GM21723 (cell line): ENCODE data around the gene EPHA6.
"Not testable (repeated sequence)": the region's sequence is repeated elsewhere in the genome, so short reads cannot be mapped to it uniquely, and the experiment has no call there.

Experiments
- ATAC-seq: cut with Tn5 transposase; IDR thresholded peaks from one replicate; pipeline ENCODE4 v1.9.1; 2021; ENCODE audit warnings: mild to moderate bottlenecking, moderate library complexity; ENCODE audit not compliant: unreplicated experiment

The EPHA6 gene

GRCh38 chr3:97010881-97011657 lies 196.7 kb downstream of the EPHA6 start:
- ATAC-seq, result no peak

DNA sequence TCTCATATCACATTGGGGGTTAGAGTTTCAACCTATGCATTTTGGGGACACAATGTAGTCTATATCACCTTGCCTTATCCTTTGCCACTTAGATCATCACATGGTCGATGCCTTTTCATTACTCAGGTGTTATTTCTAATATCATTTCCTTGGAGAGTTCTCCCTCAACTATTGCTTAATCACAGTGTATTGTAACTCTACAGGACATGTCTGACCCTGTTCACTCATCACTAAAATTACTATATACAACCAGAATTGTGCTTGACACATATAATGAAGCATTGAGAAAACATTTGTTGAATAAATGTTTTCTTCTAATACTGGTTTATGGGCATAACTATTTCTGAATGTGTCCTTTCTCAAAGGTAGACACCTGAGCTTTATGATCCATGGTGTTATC lies 207.4 kb downstream of the EPHA6 start:
- no peak for ATAC-seq

DNA sequence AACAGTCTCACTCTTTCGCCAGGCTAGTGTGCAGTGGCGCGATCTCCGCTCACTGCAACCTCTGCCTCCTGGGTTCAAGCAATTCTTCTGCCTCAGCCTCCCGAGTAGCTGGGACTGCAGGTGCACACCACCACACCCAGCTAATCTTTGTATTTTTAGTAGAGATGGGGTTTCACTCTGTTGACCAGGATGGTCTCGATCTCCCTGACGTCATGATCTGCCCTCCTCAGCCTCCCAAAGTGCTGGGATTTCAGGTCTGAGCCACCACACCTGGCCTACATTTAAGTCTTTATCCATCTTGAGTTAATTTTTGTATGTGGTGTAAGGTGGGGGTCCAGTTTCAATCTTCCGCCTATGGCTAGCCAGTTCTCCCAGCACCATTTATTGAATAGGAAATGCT lies 211.2 kb downstream of the EPHA6 start:
- not testable (repeated sequence) for ATAC-seq

GRCh38 chr3:97029972-97030371 lies 215.6 kb downstream of the EPHA6 start:
- no peak for ATAC-seq

GRCh38 chr3:97037294-97037943 lies 223.0 kb downstream of the EPHA6 start:
- ATAC-seq, result no peak

GRCh38 chr3:97043411-97043810 lies 229.0 kb downstream of the EPHA6 start:
- ATAC-seq, result no peak

GRCh38 chr3:97057365-97057764 lies 243.0 kb downstream of the EPHA6 start:
- no peak for ATAC-seq

DNA sequence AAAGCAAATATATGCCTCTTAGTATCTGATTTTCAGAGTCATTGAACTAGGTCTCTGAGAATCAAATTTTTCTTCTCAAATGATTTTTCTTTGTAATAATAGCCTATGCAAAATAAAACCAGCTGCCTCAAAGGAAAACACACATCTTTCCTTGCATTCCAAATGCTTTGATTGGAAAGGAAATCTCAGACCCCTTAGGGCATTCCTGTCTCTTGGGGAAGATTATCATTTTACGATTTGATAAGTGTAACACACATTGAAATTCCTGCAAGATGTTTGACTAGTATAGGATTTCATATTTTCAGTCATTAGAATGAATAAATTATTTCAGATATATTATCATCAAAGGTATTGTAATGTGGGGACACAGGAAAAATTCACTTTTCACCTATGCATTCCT lies 244.8 kb downstream of the EPHA6 start:
- ATAC-seq, result no peak

- no peak for ATAC-seq
These were observed 252.1 kb downstream of the EPHA6 start for GRCh38 chr3:97066531-97066930.

- no peak for ATAC-seq
These were observed 255.9 kb downstream of the EPHA6 start for GRCh38 chr3:97070302-97070701.

- ATAC-seq, result no peak
These were observed 260.2 kb downstream of the EPHA6 start for GRCh38 chr3:97074546-97074945.

- no peak for ATAC-seq
These were observed 262.3 kb downstream of the EPHA6 start for GRCh38 chr3:97076673-97077072.

DNA sequence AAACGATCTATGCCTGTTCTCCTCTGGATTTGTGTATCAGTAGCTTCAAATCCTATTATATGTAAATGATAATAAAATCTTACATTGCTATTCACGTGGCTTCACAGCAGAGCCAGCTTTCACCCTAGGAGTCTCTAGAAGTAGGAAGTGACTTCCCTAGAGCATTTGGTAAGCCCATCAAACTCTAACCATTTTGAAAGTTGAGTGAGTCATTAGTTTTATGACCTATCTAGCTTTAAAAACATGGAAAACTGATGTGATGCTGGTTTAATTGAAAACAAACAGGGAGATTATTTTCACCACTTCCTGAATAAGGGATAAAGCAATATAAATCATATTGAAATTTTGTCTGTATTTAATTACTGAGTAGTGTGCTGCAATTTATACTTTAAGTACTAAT lies 275.2 kb downstream of the EPHA6 start:
- ATAC-seq, result no peak

- ATAC-seq, result no peak
These were observed 288.2 kb downstream of the EPHA6 start for GRCh38 chr3:97102641-97103040.

DNA sequence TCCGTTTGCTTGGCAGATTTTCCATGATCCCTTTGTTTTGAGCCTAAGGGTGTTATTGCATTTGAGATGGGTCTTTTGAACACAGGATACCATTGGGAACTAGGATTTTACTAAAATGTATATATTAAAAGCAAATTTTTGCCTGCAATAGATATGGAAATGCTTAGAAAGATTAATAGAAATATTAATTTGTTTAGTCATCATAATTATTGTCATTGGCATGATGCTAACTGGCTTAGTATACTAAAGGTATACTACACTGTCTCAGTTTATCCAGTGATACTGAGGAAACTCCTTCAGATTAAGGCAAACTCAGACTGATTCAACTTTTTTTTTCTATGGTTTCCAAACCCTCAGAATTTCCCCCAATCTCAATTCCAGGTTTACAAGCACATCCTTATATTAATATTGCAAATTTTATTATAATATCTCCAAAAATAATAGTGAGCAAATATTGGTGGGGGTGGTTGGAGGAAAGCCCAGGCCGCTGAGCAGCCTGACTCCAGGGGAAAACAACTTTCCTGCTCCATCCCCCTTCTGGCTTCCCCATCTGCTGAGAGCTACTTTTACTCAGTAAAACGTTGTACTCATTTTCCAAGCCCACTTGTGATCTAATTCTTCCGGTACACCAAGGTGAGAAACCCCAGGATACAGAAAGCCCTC lies 291.7 kb downstream of the EPHA6 start:
- ATAC-seq, result no peak

- no peak for ATAC-seq
These were observed 292.2 kb downstream of the EPHA6 start for GRCh38 chr3:97106652-97106989.

DNA sequence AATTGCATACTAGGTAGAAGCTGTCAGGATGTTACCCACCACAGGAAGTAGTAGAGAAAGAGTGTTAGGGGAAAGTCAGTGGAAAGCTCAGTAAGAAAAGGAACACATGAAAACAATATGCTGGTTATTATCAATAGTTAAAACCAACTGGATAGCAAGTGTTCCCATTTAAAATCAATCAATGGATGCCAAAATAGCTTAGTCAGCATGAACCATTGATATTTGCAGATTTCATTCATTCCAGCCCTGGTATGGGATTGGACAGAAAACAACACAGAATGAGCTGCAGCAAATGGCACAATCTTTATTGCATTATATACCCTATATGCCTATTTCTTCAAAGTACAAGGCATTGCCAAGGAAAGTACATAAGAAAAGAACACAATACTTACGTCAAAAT lies 293.7 kb downstream of the EPHA6 start:
- ATAC-seq, result no peak

GRCh38 chr3:97111244-97111643 lies 296.9 kb downstream of the EPHA6 start:
- ATAC-seq, result no peak

DNA sequence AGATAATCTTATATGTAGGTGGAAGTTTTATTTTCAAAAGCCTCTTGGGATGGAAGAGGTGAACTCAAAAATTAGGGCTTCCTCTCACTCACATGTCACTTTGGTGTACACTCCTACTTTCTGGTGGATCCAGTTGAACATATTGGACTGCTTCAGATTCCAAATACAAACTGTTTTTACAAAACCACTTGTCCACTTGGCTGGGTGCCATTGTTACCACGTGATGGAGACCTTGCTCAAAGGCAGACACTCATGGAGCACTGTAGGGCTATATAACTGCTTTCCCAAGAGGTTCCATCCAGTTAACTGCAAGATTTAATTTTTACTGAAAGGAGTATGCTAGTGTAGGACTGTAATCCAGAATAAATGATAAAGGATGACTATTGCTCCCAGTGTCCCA lies 307.0 kb downstream of the EPHA6 start:
- ATAC-seq, result no peak

GRCh38 chr3:97125902-97126499 lies 311.6 kb downstream of the EPHA6 start:
- ATAC-seq, result no peak

- no peak for ATAC-seq
These were observed 317.1 kb downstream of the EPHA6 start for GRCh38 chr3:97131476-97131875.
